GM12875 (cell line): ENCODE results near the gene MGRN1.

Source experiments
- H3K4me3 ChIP-seq: one replicate; pipeline ENCODE4 v1.5.1; 2011; ENCODE audit warnings: low read depth, low read length, control low read depth
- TF ChIP-seq, protein P1 (sequence below): IDR thresholded peaks from 2 replicates; pipeline ENCODE4 v1.5.1; 2011; ENCODE audit warnings: low read depth, mild to moderate bottlenecking, control low read depth, inconsistent platforms, low read length, moderate library complexity, borderline replicate concordance; ENCODE audit not compliant: insufficient read depth

MGRN1 gene

DNA sequence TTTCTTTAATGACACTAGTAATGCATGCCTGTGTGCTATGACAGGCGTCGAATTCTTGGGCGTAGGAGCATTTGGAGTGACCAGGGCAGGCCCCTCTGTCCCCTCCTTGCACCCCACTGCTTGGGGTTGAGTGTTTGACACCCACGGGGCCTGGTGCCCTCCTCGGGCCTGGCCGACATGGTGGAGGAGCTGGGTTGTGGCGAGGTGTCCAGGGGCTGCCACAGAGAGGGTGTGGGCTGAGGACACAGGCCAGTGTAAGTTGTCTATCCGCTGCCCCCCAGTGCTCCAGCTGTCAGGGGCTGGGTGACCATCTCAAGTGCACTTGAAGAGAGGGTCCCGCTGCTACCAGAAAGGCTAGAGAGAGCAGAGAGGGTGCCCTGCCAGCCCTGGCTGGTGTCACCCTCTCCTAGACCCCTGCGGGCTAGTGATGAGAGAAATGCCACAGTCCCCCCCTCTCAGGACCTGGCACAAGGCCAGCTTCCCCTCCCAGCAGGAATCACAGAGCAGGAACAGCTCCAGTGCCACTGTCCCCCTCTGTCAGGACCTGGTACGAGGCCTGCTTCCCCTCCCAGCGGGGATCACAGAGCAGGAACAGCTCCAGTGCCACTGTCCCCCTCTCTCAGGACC is 30.5 kb downstream of the MGRN1 start:
- TF ChIP-seq, protein P1, sequence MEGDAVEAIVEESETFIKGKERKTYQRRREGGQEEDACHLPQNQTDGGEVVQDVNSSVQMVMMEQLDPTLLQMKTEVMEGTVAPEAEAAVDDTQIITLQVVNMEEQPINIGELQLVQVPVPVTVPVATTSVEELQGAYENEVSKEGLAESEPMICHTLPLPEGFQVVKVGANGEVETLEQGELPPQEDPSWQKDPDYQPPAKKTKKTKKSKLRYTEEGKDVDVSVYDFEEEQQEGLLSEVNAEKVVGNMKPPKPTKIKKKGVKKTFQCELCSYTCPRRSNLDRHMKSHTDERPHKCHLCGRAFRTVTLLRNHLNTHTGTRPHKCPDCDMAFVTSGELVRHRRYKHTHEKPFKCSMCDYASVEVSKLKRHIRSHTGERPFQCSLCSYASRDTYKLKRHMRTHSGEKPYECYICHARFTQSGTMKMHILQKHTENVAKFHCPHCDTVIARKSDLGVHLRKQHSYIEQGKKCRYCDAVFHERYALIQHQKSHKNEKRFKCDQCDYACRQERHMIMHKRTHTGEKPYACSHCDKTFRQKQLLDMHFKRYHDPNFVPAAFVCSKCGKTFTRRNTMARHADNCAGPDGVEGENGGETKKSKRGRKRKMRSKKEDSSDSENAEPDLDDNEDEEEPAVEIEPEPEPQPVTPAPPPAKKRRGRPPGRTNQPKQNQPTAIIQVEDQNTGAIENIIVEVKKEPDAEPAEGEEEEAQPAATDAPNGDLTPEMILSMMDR = no peak
- H3K4me3 ChIP-seq = no peak overlapping the region

DNA sequence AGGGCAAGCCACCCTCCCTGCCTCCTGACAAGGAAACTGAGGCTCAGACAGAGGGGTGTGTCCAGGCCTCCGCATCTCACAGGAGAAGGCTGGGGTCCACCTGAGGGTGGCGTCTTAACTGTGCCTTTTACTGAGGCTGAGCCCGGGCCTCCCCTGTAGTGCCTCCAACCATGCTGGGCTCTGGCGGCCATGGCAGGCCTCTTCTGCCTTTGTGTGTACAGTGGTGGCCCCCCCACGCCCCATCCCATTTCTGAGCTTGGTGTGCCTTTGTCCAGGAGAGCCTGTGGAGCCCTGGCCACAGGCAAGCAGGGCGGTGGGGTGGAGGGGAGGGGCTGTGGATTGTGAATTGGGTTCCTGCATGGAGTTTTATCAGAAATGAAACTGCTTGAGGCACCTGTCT is 31.2 kb downstream of the MGRN1 start:
- no peak overlapping the region for H3K4me3 ChIP-seq
- TF ChIP-seq, protein P1 = no peak

DNA sequence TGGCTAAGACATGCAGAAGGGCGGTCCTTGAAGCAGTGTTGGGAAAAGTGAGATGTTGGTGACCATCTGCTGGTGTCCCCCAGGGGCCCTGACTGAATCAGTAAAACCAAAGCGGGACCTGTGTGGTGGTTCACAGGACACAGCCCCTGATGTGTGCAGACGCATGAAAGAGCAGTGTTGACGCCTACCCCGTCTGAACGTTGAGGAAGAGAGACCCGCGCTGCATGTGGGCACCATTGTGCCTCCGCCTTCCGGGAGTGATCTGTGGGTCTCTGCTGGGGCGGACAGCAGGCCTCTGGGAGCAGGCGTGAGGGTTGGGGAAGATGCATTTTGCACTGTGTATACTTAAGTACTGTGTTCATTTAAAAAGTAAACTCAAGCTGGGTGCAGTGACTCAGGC is 31.6 kb downstream of the MGRN1 start:
- TF ChIP-seq, protein P1 = no peak
- H3K4me3 ChIP-seq = no peak overlapping the region

DNA sequence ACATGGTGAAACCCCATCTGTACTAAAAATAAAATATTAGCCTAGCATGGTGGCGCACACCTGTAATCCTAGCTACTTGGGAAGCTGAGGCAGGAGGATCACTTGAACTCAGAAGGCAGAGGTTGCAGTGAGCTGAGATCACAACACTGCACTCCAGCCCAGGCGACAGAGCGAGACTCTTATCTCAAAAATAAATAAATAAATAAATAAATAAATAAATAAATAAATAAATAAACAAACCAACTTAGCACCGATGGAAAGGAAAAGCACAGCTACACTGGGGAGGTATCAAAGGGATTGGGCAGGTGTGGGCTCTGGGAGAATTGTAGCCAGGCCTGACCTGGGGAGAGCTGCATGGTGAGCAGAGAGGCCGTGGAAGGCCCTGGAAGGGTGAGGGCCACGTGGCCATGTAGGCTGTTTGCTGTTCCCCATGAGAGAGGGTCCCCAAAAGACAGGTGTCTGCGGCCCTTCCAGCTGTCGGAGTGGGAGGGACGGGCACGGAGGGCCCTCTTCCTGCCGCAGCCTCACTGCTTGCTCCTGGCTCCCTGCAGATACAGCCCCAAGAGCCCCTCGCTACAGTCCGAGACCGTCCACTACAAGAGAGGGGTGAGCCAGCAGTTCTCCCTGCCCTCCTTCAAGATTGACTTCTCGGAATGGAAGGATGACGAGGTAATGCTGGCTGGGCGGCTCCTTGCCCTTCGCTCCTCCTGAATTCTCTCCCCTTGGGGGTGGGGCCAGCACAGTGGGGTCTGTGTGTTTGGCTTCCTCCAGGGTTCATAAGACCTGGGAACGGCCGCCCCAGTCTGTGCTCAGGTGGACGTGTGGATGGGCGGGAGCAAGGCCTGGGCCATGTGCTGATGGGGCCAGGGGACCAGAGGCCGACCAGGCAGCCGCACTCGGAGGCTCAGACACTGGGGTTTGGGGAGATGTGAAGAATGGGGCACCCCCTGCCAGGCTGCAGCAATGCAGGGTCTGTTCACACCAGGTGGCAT is 32.4 kb downstream of the MGRN1 start:
- TF ChIP-seq, protein P1 = no peak

DNA sequence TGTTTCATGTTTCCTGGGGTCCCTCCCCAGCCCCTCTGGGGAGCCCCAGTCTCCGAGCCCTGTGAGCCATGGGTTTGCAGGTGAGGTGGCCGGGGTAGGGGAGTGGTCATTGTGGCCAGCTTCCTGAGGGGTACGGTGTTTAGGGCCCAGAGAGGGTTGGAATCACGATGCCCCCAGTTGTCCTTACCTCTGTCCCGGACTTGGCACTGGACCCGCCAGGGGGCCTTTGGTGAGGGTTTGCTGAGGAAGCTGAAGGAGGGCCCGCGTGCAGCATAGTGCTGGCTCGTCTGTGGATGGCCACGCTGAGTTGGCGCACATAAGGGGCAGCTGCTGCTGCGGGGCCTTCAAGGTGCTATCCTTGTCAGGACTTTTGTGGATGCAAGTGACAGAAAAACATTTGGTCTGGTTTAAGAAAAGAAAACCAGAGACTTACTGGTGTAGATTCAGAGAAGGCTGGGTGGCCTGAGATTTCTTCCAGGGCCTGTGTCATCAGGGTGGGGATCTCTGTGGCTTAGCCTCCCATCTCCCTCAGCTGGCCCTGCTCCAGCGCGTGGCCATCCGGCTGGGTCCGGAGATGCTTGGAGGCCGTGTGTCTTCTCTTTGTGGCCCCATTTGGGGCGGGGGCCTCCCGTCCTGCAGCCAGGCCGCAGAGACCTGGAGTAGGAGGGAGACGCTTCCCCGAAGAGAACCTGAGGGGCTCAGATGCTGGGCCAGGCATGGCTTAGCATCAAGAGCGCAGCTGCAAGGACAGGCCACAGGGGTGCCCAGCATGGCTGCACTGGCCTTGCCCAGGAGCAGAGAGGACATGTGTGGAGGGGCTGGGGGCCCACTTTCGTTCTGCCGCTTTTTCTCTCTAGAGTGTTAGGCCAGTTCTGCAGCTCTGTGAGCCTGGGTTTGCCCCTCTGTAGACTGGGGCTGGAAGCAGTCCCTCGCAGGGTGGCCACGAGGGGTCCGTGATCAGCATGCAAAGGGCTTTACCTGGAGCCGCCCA is 35.0 kb downstream of the MGRN1 start:
- no peak overlapping the region for H3K4me3 ChIP-seq
- TF ChIP-seq, protein P1 = no peak

More for the DNA sequence above, 32.4 kb downstream of the MGRN1 start:
- no peak overlapping the region for H3K4me3 ChIP-seq

DNA sequence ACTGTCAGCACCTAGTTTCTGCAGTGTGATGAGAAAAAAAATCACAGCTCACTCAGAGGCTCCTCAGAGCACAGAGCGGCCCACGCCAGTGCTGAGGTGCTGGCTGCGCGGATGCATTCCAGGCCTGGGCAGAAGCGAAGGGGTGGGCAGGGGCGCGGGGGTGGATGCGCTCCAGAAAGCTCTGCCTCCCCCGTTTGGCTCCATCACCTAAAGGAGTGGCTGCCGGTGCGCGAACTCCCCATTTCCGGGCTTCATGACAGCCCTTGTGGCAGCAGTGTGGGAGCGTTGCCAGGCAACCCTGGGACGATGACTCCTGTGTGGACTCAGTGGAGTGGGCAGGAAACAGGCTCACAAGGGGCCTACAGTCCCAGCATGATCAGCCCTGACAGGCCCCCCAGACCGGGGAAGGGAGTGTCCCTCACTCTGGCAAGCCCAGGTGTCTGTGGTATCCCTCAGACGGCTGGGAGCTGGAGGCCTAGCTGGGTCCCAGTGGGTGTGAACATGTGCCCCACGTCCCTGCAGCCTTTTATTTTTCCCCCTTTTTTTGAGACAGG is 35.9 kb downstream of the MGRN1 start:
- no peak overlapping the region for H3K4me3 ChIP-seq
- TF ChIP-seq, protein P1 = no peak
